B cell (primary cell): Measurements from ENCODE around the gene GPHN.

Source experiments
- CTCF ChIP-seq: fragments of 200-600 bp; IDR thresholded peaks from one replicate; pipeline ENCODE4 v1.8.0; 2022; ENCODE audit warnings: antibody characterized with exemption, mild to moderate bottlenecking
- EZH2 ChIP-seq: IDR thresholded peaks from 2 replicates; pipeline ENCODE4 v1.6.1; 2012; ENCODE audit warnings: borderline replicate concordance, low read depth, mild to moderate bottlenecking, moderate library complexity, low read length; ENCODE audit not compliant: insufficient read depth, poor library complexity, severe bottlenecking

GRCh38 chr14:66782853-66783252 is 274.9 kb downstream of the GPHN start:
- TF ChIP-seq CTCF (no peak), EZH2 (no peak)
